Activated CD4-positive, alpha-beta memory T cell treated with anti-CD3 and anti-CD28 coated beads for 36 hours (primary cell): Measurements from ENCODE around the gene PTPRA. TPM values are rescaled to one million over a fixed set of nuclear protein-coding genes. Genes with fewer than 3 reads are reported as not detected.

Source experiments
- CTCF ChIA-PET: fragments of 350-600 bp; sonication (Branson Sonifier 250); formaldehyde crosslinking; loops from one replicate; lab custom pipeline; 2021; ENCODE audit warnings: antibody characterized with exemption, inconsistent platforms; lab: Charles Lee
- POLR2A ChIA-PET: fragments of 350-600 bp; sonication (Branson Sonifier 250); formaldehyde crosslinking; loops from one replicate; lab custom pipeline; 2021; ENCODE audit warnings: antibody characterized with exemption; lab: Charles Lee
- DNase-seq: peaks from one replicate; pipeline ENCODE4 v3.0.0-alpha.2; 2020
- H3K27ac Mint-ChIP-seq: one replicate; pipeline ENCODE4 v1.8.0; 2021; ENCODE audit warnings: mixed read lengths
- H3K27me3 Mint-ChIP-seq: one replicate; pipeline ENCODE4 v1.8.0; 2021; ENCODE audit warnings: mixed read lengths
- H3K36me3 Mint-ChIP-seq: one replicate; pipeline ENCODE4 v1.8.0; 2021; ENCODE audit warnings: mixed read lengths
- H3K4me1 Mint-ChIP-seq: one replicate; pipeline ENCODE4 v1.8.0; 2021; ENCODE audit warnings: low read depth, mixed read lengths
- H3K4me3 Mint-ChIP-seq: one replicate; pipeline ENCODE4 v1.8.0; 2021; ENCODE audit warnings: mild to moderate bottlenecking, mixed read lengths
- H3K9me3 Mint-ChIP-seq: one replicate; pipeline ENCODE4 v1.8.0; 2021; ENCODE audit warnings: mixed read lengths
- intact Hi-C: fragments of 100-400 bp; cut with micrococcal nuclease; formaldehyde crosslinking; loops from one replicate; pipeline ENCODE4 v1.15.1; 2023
- total RNA-seq, 2 experiments: library from RNA; stranded (reverse); gene quantifications; one replicate each; pipeline ENCODE4 v1.2.3, GENCODE V29; 2021

PTPRA gene
- total RNA-seq, 2 experiments from 2014 or later, result 61.1 to 62.8 TPM

GRCh38 chr20:2838170-2838797, 35.0 kb upstream of the PTPRA start:
- Mint-ChIP-seq H3K4me3 (no peak overlapping the region), H3K36me3 (peaks cover 12% of the 10 kb centered on the region), H3K4me1 (peaks cover 17% of the 10 kb centered on the region), H3K9me3 (no peaks in the 10 kb centered on the region), H3K27ac (no peak overlapping the region), H3K27me3 (no peaks in the 10 kb centered on the region)
- intact Hi-C loops, result no loop called here
- ChIA-PET POLR2A (interaction anchor here (0.5 kb wide), 1 partner anchor 39 kb away, joined by 3 read pairs; no protein-coding TSS in a partner anchor), CTCF (interaction anchor here (0.6 kb wide), 1 partner anchor 165 kb away, joined by 3 read pairs; no protein-coding TSS in a partner anchor)
- no peak for DNase-seq

- ChIA-PET CTCF (interaction anchor here (0.6 kb wide), 1 partner anchor 165 kb away, joined by 3 read pairs; no protein-coding TSS in a partner anchor), POLR2A (interaction anchor here (2.2 kb wide), 1 partner anchor 7 kb away, joined by 4 read pairs; no protein-coding TSS in a partner anchor)
- H3K4me3 Mint-ChIP-seq, result peak overlapping the region; percentile 60
- H3K36me3 Mint-ChIP-seq, result peaks cover 12% of the 10 kb centered on the region
- H3K9me3 Mint-ChIP-seq, result no peaks in the 10 kb centered on the region
- no peaks in the 10 kb centered on the region for H3K27me3 Mint-ChIP-seq
- no peak for DNase-seq
- H3K27ac Mint-ChIP-seq, result peak overlapping the region; percentile 59
- peaks cover 24% of the 10 kb centered on the region for H3K4me1 Mint-ChIP-seq
- intact Hi-C loops, result no loop called here
Measured at GRCh38 chr20:2838847-2839671, 34.2 kb upstream of the PTPRA start.

GRCh38 chr20:2839732-2840137, 33.5 kb upstream of the PTPRA start:
- intact Hi-C loops, result loop anchor here (1.0 kb wide), 1 partner anchor 33 kb away; no protein-coding TSS in a partner anchor
- H3K4me1 Mint-ChIP-seq, result peaks cover 31% of the 10 kb centered on the region
- peaks cover 7% of the 10 kb centered on the region for H3K36me3 Mint-ChIP-seq
- H3K27me3 Mint-ChIP-seq, result no peaks in the 10 kb centered on the region
- no peaks in the 10 kb centered on the region for H3K9me3 Mint-ChIP-seq
- CTCF ChIA-PET, result no interaction called here
- peak overlapping the region; percentile 59 for H3K27ac Mint-ChIP-seq
- H3K4me3 Mint-ChIP-seq, result peak overlapping the region; percentile 60
- POLR2A ChIA-PET, result interaction anchor here (0.7 to 2.2 kb wide), 3 partner anchors 7 to 147 kb away, joined by 3 to 4 read pairs (median 4); partner anchors contain the start of gene PTPRA
- no peak for DNase-seq

GRCh38 chr20:2840138-2840966, 32.9 kb upstream of the PTPRA start, which contains the start of the genes PCED1A and VPS16:
Gene PCED1A, minus strand, starts transcription at chr20:2840655. Its CDS starts 743 bp downstream, at chr20:2839912.
Gene VPS16, plus strand, starts transcription at chr20:2840745. Its CDS starts 30 bp downstream, at chr20:2840775.
- intact Hi-C loops, result loop anchor here (1.0 kb wide), 1 partner anchor 32 kb away; no protein-coding TSS in a partner anchor
- Mint-ChIP-seq H3K36me3 (peaks cover under 1% of the 10 kb centered on the region), H3K4me3 (peak within 1 kb of the TSS; percentile 84), H3K27me3 (no peaks in the 10 kb centered on the region), H3K27ac (peak within 1 kb of the TSS; percentile 85), H3K9me3 (no peaks in the 10 kb centered on the region), H3K4me1 (peaks cover 36% of the 10 kb centered on the region)
- peak; percentile 92 for DNase-seq
- POLR2A ChIA-PET, result interaction anchor here (0.7 to 2.2 kb wide), 4 partner anchors 8 to 146 kb away, joined by 3 to 4 read pairs (median 4); partner anchors contain the start of gene PTPRA
- CTCF ChIA-PET, result interaction anchor here (1.0 kb wide), 1 partner anchor 87 kb away, joined by 3 read pairs; no protein-coding TSS in a partner anchor

GRCh38 chr20:2840967-2841531, 32.2 kb upstream of the PTPRA start:
- ChIA-PET CTCF (interaction anchor here (0.9 to 1.0 kb wide), 2 partner anchors 88 to 160 kb away, joined by 3 read pairs; no protein-coding TSS in a partner anchor), POLR2A (interaction anchor here (0.8 to 2.2 kb wide), 2 partner anchors 9 to 11 kb away, joined by 3 to 4 read pairs; no protein-coding TSS in a partner anchor)
- Mint-ChIP-seq H3K27me3 (no peaks in the 10 kb centered on the region), H3K27ac (peak overlapping the region; percentile 81), H3K36me3 (no peaks in the 10 kb centered on the region), H3K4me3 (peak overlapping the region; percentile 84), H3K4me1 (peaks cover 40% of the 10 kb centered on the region), H3K9me3 (no peaks in the 10 kb centered on the region)
- peak; percentile 65 for DNase-seq
- intact Hi-C loops, result loop anchor here (1.0 kb wide), 1 partner anchor 31 kb away; no protein-coding TSS in a partner anchor

GRCh38 chr20:2845607-2846006, 27.7 kb upstream of the PTPRA start:
- Mint-ChIP-seq H3K27me3 (no peaks in the 10 kb centered on the region), H3K27ac (peak overlapping the region; percentile 5), H3K36me3 (peaks cover 2% of the 10 kb centered on the region), H3K9me3 (no peaks in the 10 kb centered on the region), H3K4me1 (peaks cover 38% of the 10 kb centered on the region), H3K4me3 (no peak overlapping the region)
- ChIA-PET CTCF (no interaction called here), POLR2A (no interaction called here)
- intact Hi-C loops, result no loop called here
- DNase-seq, result peak; percentile 39

- H3K9me3 Mint-ChIP-seq, result no peaks in the 10 kb centered on the region
- CTCF ChIA-PET, result no interaction called here
- peaks cover 36% of the 10 kb centered on the region for H3K4me1 Mint-ChIP-seq
- no peak for DNase-seq
- no peak overlapping the region for H3K27ac Mint-ChIP-seq
- intact Hi-C loops, result no loop called here
- POLR2A ChIA-PET, result no interaction called here
- no peaks in the 10 kb centered on the region for H3K27me3 Mint-ChIP-seq
- peaks cover 2% of the 10 kb centered on the region for H3K36me3 Mint-ChIP-seq
- no peak overlapping the region for H3K4me3 Mint-ChIP-seq
Measured at GRCh38 chr20:2846698-2847097, 26.6 kb upstream of the PTPRA start.

GRCh38 chr20:2847802-2848201, 25.5 kb upstream of the PTPRA start:
- POLR2A ChIA-PET, result no interaction called here
- intact Hi-C loops, result loop anchor here (2.0 kb wide), 1 partner anchor 159 kb away; no protein-coding TSS in a partner anchor
- H3K27ac Mint-ChIP-seq, result no peak overlapping the region
- no peak overlapping the region for H3K4me3 Mint-ChIP-seq
- CTCF ChIA-PET, result no interaction called here
- H3K4me1 Mint-ChIP-seq, result peaks cover 45% of the 10 kb centered on the region
- no peak for DNase-seq
- peaks cover 2% of the 10 kb centered on the region for H3K36me3 Mint-ChIP-seq
- no peaks in the 10 kb centered on the region for H3K9me3 Mint-ChIP-seq
- H3K27me3 Mint-ChIP-seq, result no peaks in the 10 kb centered on the region

- no peaks in the 10 kb centered on the region for H3K27me3 Mint-ChIP-seq
- ChIA-PET POLR2A (no interaction called here), CTCF (interaction anchor here (1.1 kb wide), 1 partner anchor 151 kb away, joined by 6 read pairs; no protein-coding TSS in a partner anchor)
- peaks cover 33% of the 10 kb centered on the region for H3K4me1 Mint-ChIP-seq
- H3K27ac Mint-ChIP-seq, result no peak overlapping the region
- H3K36me3 Mint-ChIP-seq, result peaks cover 2% of the 10 kb centered on the region
- no peaks in the 10 kb centered on the region for H3K9me3 Mint-ChIP-seq
- DNase-seq, result no peak
- no peak overlapping the region for H3K4me3 Mint-ChIP-seq
- intact Hi-C loops, result loop anchor here (1.0 to 2.0 kb wide), 2 partner anchors 135 to 161 kb away; no protein-coding TSS in a partner anchor
Measured at GRCh38 chr20:2849529-2849928, 23.8 kb upstream of the PTPRA start.

GRCh38 chr20:2851086-2851485, 22.2 kb upstream of the PTPRA start:
- ChIA-PET POLR2A (interaction anchor here (0.6 kb wide), 1 partner anchor 192 kb away, joined by 3 read pairs; no protein-coding TSS in a partner anchor), CTCF (interaction anchor here (0.8 to 2.2 kb wide), 7 partner anchors 16 to 155 kb away, joined by 3 to 8 read pairs (median 3); no protein-coding TSS in a partner anchor)
- DNase-seq, result no peak
- no peaks in the 10 kb centered on the region for H3K9me3 Mint-ChIP-seq
- intact Hi-C loops, result loop anchor here (5.0 kb wide), 1 partner anchor 99 kb away; no protein-coding TSS in a partner anchor
- H3K27ac Mint-ChIP-seq, result no peak overlapping the region
- no peaks in the 10 kb centered on the region for H3K27me3 Mint-ChIP-seq
- H3K4me1 Mint-ChIP-seq, result peaks cover 22% of the 10 kb centered on the region
- H3K4me3 Mint-ChIP-seq, result no peak overlapping the region
- H3K36me3 Mint-ChIP-seq, result peaks cover 2% of the 10 kb centered on the region
